Adipocyte (in vitro differentiated cells): ENCODE results near the gene SCRT2.

Experiments
- DNase-seq: peaks from one replicate; pipeline ENCODE4 v3.0.0-alpha.2; 2015; ENCODE audit warnings: low read depth
- H3K27me3 ChIP-seq: replicated peaks from 2 replicates; pipeline ENCODE4 v1.7.0; 2013; ENCODE audit warnings: mild to moderate bottlenecking, low read length, moderate library complexity; ENCODE audit not compliant: control insufficient read depth, insufficient read depth
- H3K36me3 ChIP-seq: 2 replicates; pipeline ENCODE4 v1.7.0; 2013; ENCODE audit warnings: low read length, mild to moderate bottlenecking, moderate library complexity; ENCODE audit not compliant: control insufficient read depth, insufficient read depth, severe bottlenecking
- H3K4me1 ChIP-seq: 2 replicates; pipeline ENCODE4 v1.7.0; 2013; ENCODE audit warnings: mild to moderate bottlenecking, low read length, moderate library complexity; ENCODE audit not compliant: control insufficient read depth, insufficient read depth
- H3K4me3 ChIP-seq: 2 replicates; pipeline ENCODE4 v1.7.0; 2013; ENCODE audit warnings: mild to moderate bottlenecking, low read length, moderate library complexity
- H3K9ac ChIP-seq: 2 replicates; pipeline ENCODE4 v1.7.0; 2013; ENCODE audit warnings: mild to moderate bottlenecking, low read length, moderate library complexity
- H3K9me3 ChIP-seq: 2 replicates; pipeline ENCODE4 v1.7.0; 2013; ENCODE audit warnings: mild to moderate bottlenecking, low read length, moderate library complexity; ENCODE audit not compliant: control insufficient read depth

The SCRT2 gene

DNA sequence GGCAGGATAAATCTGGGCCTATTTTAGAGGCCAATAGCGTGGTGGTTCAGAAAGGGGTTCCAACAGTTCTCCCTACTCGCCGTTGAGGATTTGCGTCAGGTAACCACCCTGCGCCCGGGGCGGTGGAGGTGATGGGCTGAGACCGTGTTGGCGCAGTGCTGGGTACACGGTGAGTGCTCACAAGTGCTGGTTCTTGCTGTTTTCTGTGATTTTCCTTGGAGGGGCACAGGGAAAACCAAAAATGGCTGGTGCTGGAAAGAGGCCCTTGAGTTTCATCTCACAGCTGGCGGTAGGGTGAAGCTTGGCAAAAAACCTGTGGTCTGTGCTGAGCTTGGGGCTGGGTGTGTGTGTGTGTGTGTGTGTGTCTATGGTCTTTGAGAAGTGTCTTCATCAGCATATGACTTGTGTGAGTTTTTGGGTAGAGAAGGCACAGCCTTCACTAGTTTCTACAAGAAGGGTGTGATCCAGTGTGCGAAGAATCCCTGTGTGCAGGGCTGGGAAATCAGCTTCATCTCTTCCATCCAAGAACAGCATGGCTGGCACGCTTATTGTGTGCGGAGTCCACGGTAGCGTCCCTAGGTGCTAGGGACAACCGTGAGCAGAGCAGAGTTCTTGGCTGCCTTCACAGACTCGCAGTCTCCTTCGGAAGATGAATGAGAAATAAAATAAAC is 35.3 kb upstream of the SCRT2 start:
- Histone ChIP-seq H3K4me3 (no peak overlapping the region), H3K27me3 (peaks cover 53% of the 10 kb centered on the region), H3K4me1 (no peaks in the 10 kb centered on the region), H3K36me3 (no peaks in the 10 kb centered on the region), H3K9ac (no peak overlapping the region), H3K9me3 (peaks cover 59% of the 10 kb centered on the region)
- DNase-seq, result no peak

DNA sequence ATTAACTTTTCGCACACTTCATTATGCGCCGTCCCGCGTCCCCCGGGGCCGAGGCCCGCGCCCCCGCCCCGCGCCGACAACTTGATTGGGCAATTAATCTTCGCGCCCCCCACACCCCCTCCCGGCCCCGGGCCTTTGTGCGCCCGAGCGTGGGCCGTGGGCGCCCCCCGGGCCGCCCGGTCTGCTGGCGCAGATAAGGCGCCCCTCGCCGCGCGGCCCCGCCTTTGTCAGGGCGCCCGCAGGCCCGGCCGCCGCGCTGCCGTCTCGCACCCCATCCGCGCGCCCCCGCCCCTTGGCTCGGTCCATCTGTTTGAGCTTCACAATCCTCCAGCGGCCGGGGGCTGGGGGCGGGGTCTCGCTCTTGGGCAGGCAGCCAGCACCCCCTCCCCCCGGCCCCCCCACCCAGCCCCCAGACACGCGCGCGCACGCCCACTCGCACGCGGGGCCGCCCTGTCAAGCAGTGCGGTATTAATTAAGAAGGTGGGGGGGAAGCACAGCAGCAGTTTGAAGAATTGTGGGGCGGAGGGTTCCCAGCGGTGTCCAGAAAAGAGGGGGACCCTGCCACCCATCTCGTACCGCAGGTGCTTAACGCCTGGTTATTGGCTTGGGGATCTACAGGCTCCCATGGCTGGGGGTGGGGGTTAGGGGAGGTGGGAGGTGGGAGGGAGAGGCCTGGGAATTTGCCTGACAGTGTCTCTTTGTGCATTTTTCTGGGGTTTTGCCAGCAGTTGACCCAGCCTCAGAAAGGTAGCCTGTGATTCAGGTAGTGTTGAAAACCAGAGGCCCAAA is 34.6 kb upstream of the SCRT2 start:
- Histone ChIP-seq H3K27me3 (peaks cover 50% of the 10 kb centered on the region), H3K9ac (no peak overlapping the region), H3K4me3 (no peak overlapping the region), H3K36me3 (no peaks in the 10 kb centered on the region), H3K9me3 (peaks cover 52% of the 10 kb centered on the region), H3K4me1 (no peaks in the 10 kb centered on the region)
- no peak for DNase-seq

DNA sequence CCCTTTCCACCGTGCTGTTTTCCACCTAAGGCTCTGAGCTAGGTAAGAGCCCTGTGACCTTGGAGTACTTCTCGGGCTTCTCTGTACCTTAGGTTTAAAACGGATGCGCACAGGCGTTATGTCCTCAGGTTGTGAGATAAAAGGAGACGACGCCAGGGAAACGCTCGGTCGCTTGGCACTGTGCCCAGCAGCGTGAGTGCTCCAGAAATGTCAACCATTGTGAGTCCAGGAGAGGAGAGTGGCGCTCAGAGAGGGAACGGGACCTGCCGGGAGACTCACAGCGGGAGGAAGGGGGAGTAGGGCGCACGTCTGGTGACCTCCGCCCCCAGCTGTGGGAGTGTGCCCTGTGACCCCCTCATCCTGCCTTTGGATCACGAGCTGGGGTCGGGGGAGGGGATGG is 33.8 kb upstream of the SCRT2 start:
- peak; percentile 14 for DNase-seq
- Histone ChIP-seq H3K27me3 (peaks cover 54% of the 10 kb centered on the region), H3K9me3 (peaks cover 44% of the 10 kb centered on the region), H3K9ac (no peak overlapping the region), H3K36me3 (no peaks in the 10 kb centered on the region), H3K4me3 (no peak overlapping the region), H3K4me1 (no peaks in the 10 kb centered on the region)

DNA sequence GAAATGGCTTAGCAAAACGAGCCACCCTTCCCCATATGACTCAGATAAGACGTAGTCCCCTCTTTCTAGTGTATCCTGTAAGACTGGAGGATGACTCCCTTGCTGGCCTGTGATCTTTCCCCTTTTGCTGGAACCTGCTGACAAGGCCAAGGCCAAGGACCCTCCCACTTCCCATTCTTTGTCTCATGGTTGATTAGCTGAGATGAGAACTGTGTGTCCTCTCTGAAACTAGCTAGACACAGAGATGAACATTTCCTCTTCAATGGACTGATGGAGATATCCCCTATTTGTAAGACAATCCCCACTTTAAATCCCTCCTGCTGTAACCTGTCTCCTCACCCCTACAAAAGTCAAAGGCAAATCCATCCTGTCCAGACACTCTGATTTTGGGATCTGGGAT is 33.4 kb upstream of the SCRT2 start:
- no peak overlapping the region for H3K4me3 ChIP-seq
- H3K36me3 ChIP-seq, result no peaks in the 10 kb centered on the region
- no peaks in the 10 kb centered on the region for H3K4me1 ChIP-seq
- H3K9me3 ChIP-seq, result peaks cover 39% of the 10 kb centered on the region
- no peak for DNase-seq
- no peak overlapping the region for H3K9ac ChIP-seq
- H3K27me3 ChIP-seq, result peaks cover 58% of the 10 kb centered on the region

DNA sequence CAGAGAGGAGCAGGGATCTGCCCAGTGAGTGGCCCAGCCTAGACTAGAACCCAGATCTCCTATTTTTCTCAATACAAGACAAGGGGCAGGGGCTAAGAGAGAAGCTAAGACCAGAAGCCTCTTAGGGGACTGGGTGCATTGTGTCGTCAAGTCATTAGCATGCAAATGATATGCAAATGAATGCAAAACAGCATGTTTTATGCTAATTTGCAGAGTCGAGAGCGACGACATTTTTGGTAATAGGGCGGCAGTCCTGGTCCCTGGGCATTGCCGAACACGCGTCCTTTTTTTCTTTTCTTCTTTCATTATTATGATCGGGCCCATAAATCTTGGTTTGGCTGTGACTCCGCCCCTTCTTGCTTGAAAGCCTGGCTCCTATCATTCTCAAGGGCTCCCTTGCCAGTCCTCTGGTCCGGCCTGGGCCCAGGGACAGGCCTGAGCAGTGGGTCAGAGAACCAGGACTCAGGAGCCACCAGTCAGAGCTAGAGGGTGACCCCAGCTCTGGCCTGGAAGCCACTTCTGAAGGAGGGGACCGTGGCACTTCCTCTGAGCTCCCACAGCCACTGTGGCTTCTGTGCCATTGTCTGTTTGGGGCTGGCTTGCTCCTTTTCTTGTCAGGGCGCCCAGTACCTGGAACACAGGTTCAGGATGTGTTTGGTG is 32.0 kb upstream of the SCRT2 start:
- Histone ChIP-seq H3K9ac (no peak overlapping the region), H3K4me3 (no peak overlapping the region), H3K27me3 (peaks cover 62% of the 10 kb centered on the region), H3K36me3 (no peaks in the 10 kb centered on the region), H3K4me1 (no peaks in the 10 kb centered on the region), H3K9me3 (peaks cover 25% of the 10 kb centered on the region)
- no peak for DNase-seq

DNA sequence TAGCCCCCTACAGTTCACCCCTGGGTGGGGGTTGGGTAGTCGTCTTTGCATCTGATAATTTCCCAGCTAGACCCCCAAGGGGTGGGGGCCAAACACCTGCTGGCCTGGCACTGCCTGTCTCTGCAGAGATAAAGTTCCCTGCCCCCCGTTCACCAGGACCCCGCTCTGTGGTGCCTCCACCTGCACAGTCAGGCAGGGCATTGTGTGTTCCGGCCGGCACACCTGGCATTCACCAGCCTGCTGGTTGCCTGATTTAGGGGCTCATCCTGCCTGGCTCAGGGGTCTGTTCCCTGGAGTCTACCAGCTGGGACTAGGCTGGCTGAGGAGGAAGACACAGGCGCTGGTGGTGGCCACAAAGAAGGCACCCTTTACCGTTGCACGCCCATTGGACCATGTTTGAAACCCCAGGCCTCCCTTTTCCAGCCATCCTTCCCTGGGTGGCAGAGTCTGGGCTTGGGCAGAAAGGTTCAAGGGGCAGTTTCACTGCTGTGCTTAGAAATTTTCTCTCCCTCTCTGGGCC is 30.8 kb upstream of the SCRT2 start:
- H3K27me3 ChIP-seq, result peaks cover 56% of the 10 kb centered on the region

DNA sequence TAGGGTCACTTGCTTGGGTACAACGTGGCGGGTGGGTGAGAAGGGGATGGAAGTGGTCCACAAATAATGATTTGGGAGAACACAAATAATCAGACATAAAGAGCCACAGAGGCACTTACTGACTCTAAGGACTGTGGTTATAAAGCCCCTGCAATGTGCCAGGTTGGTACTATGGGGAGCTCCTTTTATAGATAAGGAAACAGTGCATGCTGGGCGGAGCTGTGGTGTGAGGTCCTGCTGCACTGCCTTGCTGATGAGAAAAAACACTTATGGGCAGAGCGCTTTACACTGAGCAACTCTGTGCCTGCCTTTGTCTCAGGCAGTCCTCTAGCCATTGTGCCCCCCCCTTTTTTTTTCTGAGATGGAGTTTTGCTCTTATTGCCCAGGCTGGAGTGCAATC is 29.1 kb upstream of the SCRT2 start:
- Histone ChIP-seq H3K9ac (no peak overlapping the region), H3K9me3 (peaks cover 12% of the 10 kb centered on the region), H3K4me1 (no peaks in the 10 kb centered on the region), H3K27me3 (peaks cover 57% of the 10 kb centered on the region), H3K4me3 (no peak overlapping the region), H3K36me3 (no peaks in the 10 kb centered on the region)
- no peak for DNase-seq

More for the DNA sequence above, 30.8 kb upstream of the SCRT2 start:
- no peak for DNase-seq
- H3K4me3 ChIP-seq, result no peak overlapping the region
- no peaks in the 10 kb centered on the region for H3K4me1 ChIP-seq
- H3K9me3 ChIP-seq, result peaks cover 14% of the 10 kb centered on the region
- no peaks in the 10 kb centered on the region for H3K36me3 ChIP-seq
- H3K9ac ChIP-seq, result no peak overlapping the region

DNA sequence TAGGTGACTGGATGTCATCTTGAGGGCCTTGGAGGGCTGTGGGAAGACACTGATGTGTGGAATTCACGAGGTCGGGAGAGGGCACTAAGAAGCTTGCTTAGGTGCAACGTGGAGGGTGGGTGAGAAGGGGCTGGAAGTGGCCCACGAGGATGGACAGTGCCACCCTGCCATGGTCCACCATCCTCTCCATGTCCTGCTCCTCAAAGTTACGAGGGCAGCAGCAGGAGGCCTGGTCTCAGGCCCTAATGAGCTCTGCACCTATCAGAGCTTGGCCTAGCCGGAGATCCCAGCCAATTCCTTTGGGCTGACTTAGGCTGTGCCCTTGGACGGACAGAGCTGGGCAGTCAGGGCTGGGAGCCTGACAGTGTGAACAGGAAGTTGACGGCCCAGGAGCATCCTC is 27.8 kb upstream of the SCRT2 start:
- peaks cover 2% of the 10 kb centered on the region for H3K9me3 ChIP-seq
- H3K4me1 ChIP-seq, result no peaks in the 10 kb centered on the region
- no peak overlapping the region for H3K9ac ChIP-seq
- H3K27me3 ChIP-seq, result peaks cover 55% of the 10 kb centered on the region
- H3K36me3 ChIP-seq, result no peaks in the 10 kb centered on the region
- no peak for DNase-seq
- no peak overlapping the region for H3K4me3 ChIP-seq

DNA sequence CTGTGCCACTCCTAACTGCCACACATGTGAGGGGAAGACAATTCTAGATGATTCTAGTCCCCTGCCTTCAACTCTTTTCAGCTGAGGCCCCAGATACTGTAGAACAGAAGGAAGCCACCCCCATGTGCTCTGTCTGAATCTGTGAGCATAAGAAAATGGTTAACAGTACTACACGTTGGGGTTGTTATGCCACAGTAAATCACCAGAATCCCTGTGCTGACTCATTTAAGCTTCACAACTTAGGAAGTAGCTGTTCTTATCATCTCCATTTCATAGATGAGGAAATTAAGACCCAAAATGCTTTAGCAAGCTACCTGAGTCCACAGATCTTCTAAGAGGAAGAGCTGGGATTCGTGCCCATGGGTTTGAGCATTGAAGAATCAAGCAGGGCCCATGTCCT is 27.4 kb upstream of the SCRT2 start:
- no peak overlapping the region for H3K4me3 ChIP-seq
- H3K9me3 ChIP-seq, result no peaks in the 10 kb centered on the region
- no peaks in the 10 kb centered on the region for H3K4me1 ChIP-seq
- H3K9ac ChIP-seq, result no peak overlapping the region
- H3K36me3 ChIP-seq, result no peaks in the 10 kb centered on the region
- peaks cover 56% of the 10 kb centered on the region for H3K27me3 ChIP-seq
- no peak for DNase-seq

DNA sequence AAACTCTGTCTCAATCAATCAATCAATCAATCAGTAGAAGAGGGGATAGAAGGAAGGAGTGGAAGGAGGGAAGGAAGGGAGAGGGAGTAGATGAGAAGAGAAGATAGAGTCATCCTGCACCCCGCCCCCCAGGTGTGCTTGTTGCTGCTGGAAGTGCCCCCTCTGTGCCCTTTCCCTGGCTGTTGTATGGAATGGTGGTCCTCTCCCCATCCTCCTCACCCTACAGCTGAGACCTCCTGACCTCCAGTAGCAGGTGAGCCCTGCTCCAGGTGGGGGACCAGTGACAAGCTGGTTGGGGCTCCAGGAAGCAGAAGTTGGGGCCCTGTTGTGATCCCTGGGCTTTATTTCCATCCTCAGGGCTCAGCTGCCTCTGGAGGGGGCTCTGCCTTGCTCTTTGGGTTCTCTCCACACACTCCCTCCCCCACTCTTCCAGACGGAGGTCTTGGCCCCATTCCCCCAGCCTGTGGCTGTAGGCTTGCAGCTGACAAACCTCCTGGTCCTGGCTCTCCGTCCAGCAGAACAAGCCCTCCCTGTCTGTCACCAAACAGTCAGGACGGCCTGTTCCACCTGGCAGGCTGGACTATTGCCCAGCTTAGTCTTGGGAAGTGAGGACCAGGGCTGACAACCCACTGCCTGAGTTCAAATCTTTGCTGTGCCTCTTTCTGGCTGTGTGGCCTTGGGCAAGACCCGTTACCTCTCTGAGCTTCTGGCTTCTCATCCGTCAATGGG is 26.0 kb upstream of the SCRT2 start:
- Histone ChIP-seq H3K36me3 (no peaks in the 10 kb centered on the region), H3K4me1 (no peaks in the 10 kb centered on the region), H3K4me3 (no peak overlapping the region), H3K9me3 (no peaks in the 10 kb centered on the region), H3K27me3 (peaks cover 58% of the 10 kb centered on the region), H3K9ac (no peak overlapping the region)
- DNase-seq, result no peak
